22Rv1 (cell line): ENCODE data around the gene ZNF608.

Source experiments
- ZFX ChIP-seq: fragments of 450-650 bp; IDR thresholded peaks from 2 replicates; pipeline ENCODE4 v1.6.1; 2017; ENCODE audit warnings: antibody characterized with exemption, borderline replicate concordance
- TF ChIP-seq, protein P1 (sequence below): fragments of 450-650 bp; IDR thresholded peaks from 2 replicates; pipeline ENCODE4 v1.5.1; 2017; ENCODE audit warnings: mild to moderate bottlenecking

DNA sequence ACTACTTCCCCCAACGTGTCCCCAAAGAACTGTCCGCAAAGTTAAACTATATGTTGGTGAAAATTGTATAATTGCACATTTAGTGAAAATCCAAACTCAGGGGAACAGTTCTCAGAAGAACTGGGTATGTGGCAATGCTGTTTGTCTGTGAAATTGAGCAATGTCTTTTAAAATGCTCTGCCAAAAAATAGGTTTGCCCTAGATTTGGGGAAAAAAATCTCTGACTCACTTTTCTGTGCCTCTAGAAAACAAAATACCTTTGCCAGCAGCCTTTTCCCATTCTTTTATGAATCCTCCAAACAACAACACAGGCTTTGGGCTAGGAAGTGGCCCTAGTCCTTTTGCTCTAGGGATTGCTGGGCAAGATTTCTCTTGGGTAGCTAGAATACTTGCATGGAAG, 37.4 kb upstream of the ZNF608 start:
- TF ChIP-seq, protein P1, sequence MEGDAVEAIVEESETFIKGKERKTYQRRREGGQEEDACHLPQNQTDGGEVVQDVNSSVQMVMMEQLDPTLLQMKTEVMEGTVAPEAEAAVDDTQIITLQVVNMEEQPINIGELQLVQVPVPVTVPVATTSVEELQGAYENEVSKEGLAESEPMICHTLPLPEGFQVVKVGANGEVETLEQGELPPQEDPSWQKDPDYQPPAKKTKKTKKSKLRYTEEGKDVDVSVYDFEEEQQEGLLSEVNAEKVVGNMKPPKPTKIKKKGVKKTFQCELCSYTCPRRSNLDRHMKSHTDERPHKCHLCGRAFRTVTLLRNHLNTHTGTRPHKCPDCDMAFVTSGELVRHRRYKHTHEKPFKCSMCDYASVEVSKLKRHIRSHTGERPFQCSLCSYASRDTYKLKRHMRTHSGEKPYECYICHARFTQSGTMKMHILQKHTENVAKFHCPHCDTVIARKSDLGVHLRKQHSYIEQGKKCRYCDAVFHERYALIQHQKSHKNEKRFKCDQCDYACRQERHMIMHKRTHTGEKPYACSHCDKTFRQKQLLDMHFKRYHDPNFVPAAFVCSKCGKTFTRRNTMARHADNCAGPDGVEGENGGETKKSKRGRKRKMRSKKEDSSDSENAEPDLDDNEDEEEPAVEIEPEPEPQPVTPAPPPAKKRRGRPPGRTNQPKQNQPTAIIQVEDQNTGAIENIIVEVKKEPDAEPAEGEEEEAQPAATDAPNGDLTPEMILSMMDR = no peak
- no peak for TF ChIP-seq ZFX
